ENCODE data around the gene JAKMIP2.

Gene JAKMIP2

GRCh38 chr5:147699496-147700088 is 82.9 kb downstream of the JAKMIP2 start:
- DNase-seq (ENCODE audit: low read depth in 1 of 2, low spot score in 1 of 2): no peak

DNA sequence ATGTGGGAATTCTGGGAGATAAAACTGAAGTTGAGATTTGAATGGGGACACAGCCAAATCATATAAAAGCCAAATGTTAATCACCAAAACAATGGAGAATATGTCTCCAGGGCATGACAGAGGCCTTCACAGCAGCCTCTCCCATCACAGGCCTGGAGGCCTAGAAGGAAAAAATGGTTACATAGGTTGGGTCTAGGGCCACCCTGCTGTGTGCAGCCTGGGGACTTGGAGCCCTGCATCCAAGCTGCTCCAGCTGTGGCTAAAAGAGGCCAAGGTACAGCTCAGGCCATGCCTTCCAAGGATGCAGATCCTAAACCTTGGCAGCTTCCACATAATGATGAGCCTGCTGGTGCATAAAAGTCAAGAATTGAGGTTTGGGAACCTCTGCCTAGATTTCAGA is 85.1 kb downstream of the JAKMIP2 start:
- DNase-seq (ENCODE audit: low read depth in 1 of 2, low spot score in 1 of 2): no peak

GRCh38 chr5:147694772-147695171 is 87.8 kb downstream of the JAKMIP2 start:
- no peak for DNase-seq (ENCODE audit: low read depth in 1 of 2, low spot score in 1 of 2)

DNA sequence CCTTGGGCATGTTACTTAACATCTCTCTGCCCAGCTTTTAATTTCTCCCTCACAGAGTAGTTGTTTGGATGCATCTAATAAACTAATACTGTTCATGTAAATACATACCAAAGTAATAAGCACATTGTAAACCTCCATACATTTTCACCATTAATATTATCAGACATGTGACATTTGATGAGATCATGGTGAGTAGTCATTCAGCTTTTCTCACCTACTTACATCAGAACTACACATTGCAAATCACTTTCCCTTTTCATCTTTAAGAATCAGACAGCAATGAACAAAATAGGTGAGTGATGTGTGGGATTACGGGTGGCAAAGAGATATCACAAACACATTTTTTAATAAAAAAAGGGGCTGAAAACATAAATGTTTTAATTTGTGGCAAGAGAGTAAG is 89.3 kb downstream of the JAKMIP2 start:
- DNase-seq (ENCODE audit: low read depth in 1 of 2, low spot score in 1 of 2): no peak

DNA sequence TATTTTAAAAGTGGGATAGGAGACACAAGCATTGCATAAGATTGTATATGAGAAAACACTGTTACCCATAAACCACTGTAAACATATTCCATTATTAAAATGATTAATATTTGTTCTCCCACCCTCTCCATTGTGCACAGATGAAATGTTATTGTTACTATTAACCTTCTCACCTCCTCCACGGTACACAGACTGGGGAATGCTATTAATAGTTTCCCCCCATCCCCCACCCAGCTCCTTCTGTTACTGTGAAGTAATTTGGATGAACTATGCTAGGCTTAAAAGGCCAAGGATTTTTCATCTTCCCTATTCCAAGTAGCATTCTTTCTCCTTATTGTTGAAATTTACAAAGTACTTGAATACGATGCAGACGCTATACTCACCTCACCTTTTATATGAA is 91.4 kb downstream of the JAKMIP2 start:
- DNase-seq (ENCODE audit: low read depth in 1 of 2, low spot score in 1 of 2): no peak

GRCh38 chr5:147690595-147690994 is 91.9 kb downstream of the JAKMIP2 start:
- DNase-seq (ENCODE audit: low read depth in 1 of 2, low spot score in 1 of 2): no peak

DNA sequence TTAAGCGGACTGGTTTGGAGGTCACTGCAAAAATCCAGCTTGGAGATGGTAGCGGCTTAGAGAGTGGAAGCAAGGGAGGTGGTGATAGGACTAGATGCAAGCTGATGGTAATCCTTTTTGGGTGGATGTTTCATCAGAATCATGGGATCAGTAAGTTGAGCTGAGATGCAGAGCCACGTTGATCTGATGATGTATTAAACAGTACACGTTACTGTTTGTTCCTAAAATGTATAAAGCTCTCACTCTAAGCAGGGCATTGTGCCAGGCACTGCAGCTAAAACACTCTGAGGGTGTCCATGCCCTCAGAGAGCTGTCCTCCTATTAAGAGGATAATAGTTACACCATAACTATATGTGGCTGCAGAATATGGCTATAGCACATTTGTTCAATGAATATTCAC is 93.1 kb downstream of the JAKMIP2 start:
- DNase-seq (ENCODE audit: low read depth in 1 of 2, low spot score in 1 of 2): no peak

GRCh38 chr5:147688656-147689356 is 93.7 kb downstream of the JAKMIP2 start:
- no peak for DNase-seq (ENCODE audit: low read depth in 1 of 2, low spot score in 1 of 2)

DNA sequence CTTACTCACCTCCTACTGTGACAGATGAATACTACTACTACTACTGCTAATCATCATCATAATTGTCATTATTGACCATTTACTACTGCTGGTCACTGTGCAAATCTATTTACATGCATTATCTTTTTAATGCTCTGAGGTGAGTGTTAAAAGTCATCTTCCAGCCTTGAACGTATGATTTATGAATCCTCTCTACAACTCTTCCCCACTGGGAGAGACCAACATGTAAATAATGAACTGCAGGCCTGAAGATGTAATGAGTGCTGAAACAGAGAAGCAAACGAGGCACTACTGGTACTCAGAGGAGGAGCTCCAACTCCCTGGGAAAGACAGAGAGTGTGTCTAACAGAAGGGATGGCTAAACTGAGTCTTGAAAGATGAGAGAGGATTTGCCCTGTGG is 95.4 kb downstream of the JAKMIP2 start:
- DNase-seq (ENCODE audit: low read depth in 1 of 2, low spot score in 1 of 2): no peak

- no peak for DNase-seq (ENCODE audit: low read depth in 1 of 2, low spot score in 1 of 2)
These were observed 96.1 kb downstream of the JAKMIP2 start for GRCh38 chr5:147686421-147686820.

DNA sequence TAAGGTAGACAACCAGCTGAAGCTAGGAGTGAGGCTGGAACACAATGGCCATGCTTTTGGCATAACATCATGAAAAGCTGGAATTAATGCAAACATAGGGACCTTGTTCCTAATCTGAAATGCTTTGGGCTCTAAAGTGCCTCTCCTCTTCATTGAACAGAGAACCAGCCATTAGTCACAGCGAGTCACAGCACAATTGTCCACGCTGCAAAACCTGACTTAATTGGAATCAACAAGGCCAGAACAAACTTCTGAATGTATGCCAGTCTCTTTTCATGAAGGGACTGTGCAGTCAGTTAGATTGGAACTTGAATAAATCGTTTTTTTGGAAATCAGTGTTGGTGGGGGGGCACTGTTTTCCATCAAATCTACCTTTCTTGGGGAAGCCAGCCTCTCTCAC is 96.5 kb downstream of the JAKMIP2 start:
- DNase-seq (ENCODE audit: low read depth in 1 of 2, low spot score in 1 of 2): no peak

GRCh38 chr5:147675168-147675567 is 107.4 kb downstream of the JAKMIP2 start:
- no peak for DNase-seq (ENCODE audit: low read depth in 1 of 2, low spot score in 1 of 2)

DNA sequence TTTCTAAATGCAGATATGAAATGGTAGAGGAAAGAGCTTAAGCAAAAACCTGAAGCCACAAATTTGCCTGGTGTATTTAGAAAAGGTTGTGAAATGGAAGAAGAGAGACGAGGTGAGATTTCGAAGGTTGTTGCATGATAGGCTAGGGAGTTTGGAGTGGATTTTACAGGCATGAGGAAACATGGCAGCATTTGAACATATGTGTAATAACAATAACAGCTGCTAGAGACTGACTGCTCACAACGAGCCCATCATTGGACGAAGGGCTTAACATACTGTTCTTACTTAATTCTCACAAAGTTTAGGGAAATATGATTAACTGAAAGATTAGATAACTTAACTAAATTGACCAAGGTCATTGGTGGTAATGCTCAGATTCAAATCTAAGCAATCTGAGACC is 108.1 kb downstream of the JAKMIP2 start:
- no peak for DNase-seq (ENCODE audit: low read depth in 1 of 2, low spot score in 1 of 2)

GRCh38 chr5:147673791-147674190 is 108.7 kb downstream of the JAKMIP2 start:
- DNase-seq (ENCODE audit: low read depth in 1 of 2, low spot score in 1 of 2): no peak

DNA sequence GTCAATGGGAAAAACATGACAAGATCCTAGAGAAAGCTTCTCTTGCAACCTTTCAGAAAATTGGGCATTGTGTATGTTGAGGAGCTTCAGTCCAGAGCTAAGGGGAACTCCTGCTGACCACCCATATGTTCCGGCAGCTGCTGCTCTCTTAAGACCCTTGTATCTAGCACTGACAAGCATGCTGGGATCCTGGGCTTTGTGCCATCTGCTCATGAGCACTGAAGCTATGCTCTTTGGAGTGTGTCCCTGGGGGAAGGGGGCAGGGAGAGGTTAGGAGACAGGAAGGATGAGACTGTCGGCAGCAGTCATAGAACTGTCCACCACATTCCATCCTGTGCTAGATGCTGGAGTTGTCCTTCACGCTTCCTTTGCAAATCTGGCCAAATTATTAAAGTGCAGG is 109.3 kb downstream of the JAKMIP2 start:
- DNase-seq (ENCODE audit: low read depth in 1 of 2, low spot score in 1 of 2): no peak

- DNase-seq (ENCODE audit: low read depth in 1 of 2, low spot score in 1 of 2): no peak
These were observed 111.2 kb downstream of the JAKMIP2 start for GRCh38 chr5:147671365-147671764.

- DNase-seq (ENCODE audit: low read depth in 1 of 2, low spot score in 1 of 2): no peak
These were observed 111.7 kb downstream of the JAKMIP2 start for GRCh38 chr5:147670815-147671214.

- no peak for DNase-seq (ENCODE audit: low read depth in 1 of 2, low spot score in 1 of 2)
These were observed 113.2 kb downstream of the JAKMIP2 start for GRCh38 chr5:147669169-147669869.

- DNase-seq (ENCODE audit: low read depth in 1 of 2, low spot score in 1 of 2): no peak
These were observed 114.1 kb downstream of the JAKMIP2 start for GRCh38 chr5:147668385-147668784.

DNA sequence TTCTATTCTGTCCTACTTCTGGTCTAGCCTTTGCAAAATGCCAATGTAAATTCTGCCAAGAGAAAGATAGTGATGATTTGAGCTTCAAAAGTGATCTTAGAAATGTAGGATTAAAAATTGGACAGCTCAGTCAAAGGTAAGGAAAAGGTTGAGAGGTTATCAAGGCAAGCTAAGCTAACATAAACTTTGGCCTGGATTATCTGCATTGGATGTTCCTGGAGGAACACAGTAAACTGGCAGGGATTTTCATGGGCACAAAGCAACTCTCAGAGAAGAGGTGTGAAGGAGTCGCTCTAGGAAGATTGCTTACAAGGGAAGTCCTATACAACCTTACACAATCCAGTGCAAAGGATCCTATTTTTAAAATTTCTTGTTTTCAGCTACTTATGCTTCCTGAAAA is 115.2 kb downstream of the JAKMIP2 start:
- no peak for DNase-seq (ENCODE audit: low read depth in 1 of 2, low spot score in 1 of 2)

GRCh38 chr5:147666419-147666818 is 116.1 kb downstream of the JAKMIP2 start:
- no peak for DNase-seq (ENCODE audit: low read depth in 1 of 2, low spot score in 1 of 2)

GRCh38 chr5:147661541-147661940 is 121.0 kb downstream of the JAKMIP2 start:
- no peak for DNase-seq (ENCODE audit: low read depth in 1 of 2, low spot score in 1 of 2)
